SK-N-SH treated with all-trans-retinoic acid at 6 μM for 48 hours (cell line): ENCODE measurements around the gene PLCB2.

ENCODE experiments used
- ATAC-seq: fragments of 200-7000 bp; cut with Tn5 transposase; 3 replicates; pipeline ENCODE4 v1.9.1; 2020; ENCODE audit warnings: mild to moderate bottlenecking, moderate library complexity
- ARNTL ChIP-seq: fragments of 450-650 bp; formaldehyde crosslinking; IDR thresholded peaks from 2 replicates; pipeline ENCODE4 v1.5.0; 2020; ENCODE audit warnings: low read depth, mild to moderate bottlenecking, moderate library complexity, borderline replicate concordance
- BACH2 ChIP-seq: fragments of 250-450 bp; sonication (Bioruptor Pico); IDR thresholded peaks from 2 replicates; pipeline ENCODE4 v1.9.0; 2021; ENCODE audit warnings: mild to moderate bottlenecking, borderline replicate concordance
- CSDC2 ChIP-seq: fragments of 250-450 bp; sonication (Bioruptor Pico); IDR thresholded peaks from 2 replicates; pipeline ENCODE4 v1.5.0; 2020; ENCODE audit warnings: mild to moderate bottlenecking, moderate library complexity
- ESRRG ChIP-seq: fragments of 250-450 bp; sonication (Bioruptor Pico); IDR thresholded peaks from 2 replicates; pipeline ENCODE4 v1.6.1; 2021; ENCODE audit warnings: mild to moderate bottlenecking
- GLIS3 ChIP-seq: fragments of 250-450 bp; sonication (Bioruptor Pico); IDR thresholded peaks from 2 replicates; pipeline ENCODE4 v1.5.0; 2020; ENCODE audit warnings: mild to moderate bottlenecking, moderate library complexity
- OSR1 ChIP-seq: fragments of 250-450 bp; sonication (Bioruptor Pico); IDR thresholded peaks from 2 replicates; pipeline ENCODE4 v1.8.0; 2022; ENCODE audit warnings: moderate library complexity, mild to moderate bottlenecking, inconsistent platforms
- PATZ1 ChIP-seq: fragments of 250-450 bp; sonication (Bioruptor Pico); IDR thresholded peaks from 2 replicates; pipeline ENCODE4 v1.8.0; 2020; ENCODE audit warnings: mild to moderate bottlenecking, moderate library complexity, borderline replicate concordance
- PPARA ChIP-seq: fragments of 250-450 bp; sonication (Bioruptor Pico); IDR thresholded peaks from 2 replicates; pipeline ENCODE4 v1.5.0; 2020; ENCODE audit warnings: mild to moderate bottlenecking, borderline replicate concordance
- RARB ChIP-seq: fragments of 250-450 bp; sonication (Bioruptor Pico); IDR thresholded peaks from 2 replicates; pipeline ENCODE4 v1.8.0; 2021; ENCODE audit warnings: mild to moderate bottlenecking, moderate library complexity
- SNAI2 ChIP-seq: fragments of 250-450 bp; sonication (Bioruptor Pico); IDR thresholded peaks from 2 replicates; pipeline ENCODE4 v1.5.0; 2020; ENCODE audit warnings: mild to moderate bottlenecking, moderate library complexity
- TCF4 ChIP-seq: fragments of 250-450 bp; sonication (Bioruptor Pico); IDR thresholded peaks from 2 replicates; pipeline ENCODE4 v1.8.0; 2021; ENCODE audit warnings: mild to moderate bottlenecking, moderate library complexity, borderline replicate concordance
- TOX ChIP-seq: fragments of 250-450 bp; sonication (Bioruptor Pico); IDR thresholded peaks from 2 replicates; pipeline ENCODE4 v1.8.0; 2021; ENCODE audit warnings: mild to moderate bottlenecking, moderate library complexity, borderline replicate concordance
- TSHZ2 ChIP-seq: fragments of 250-450 bp; sonication (Bioruptor Pico); IDR thresholded peaks from 2 replicates; pipeline ENCODE4 v1.5.0; 2020; ENCODE audit warnings: mild to moderate bottlenecking, moderate library complexity
- ZC3H10 ChIP-seq: fragments of 250-450 bp; sonication (Bioruptor Pico); IDR thresholded peaks from 2 replicates; pipeline ENCODE4 v1.5.1; 2021; ENCODE audit warnings: mild to moderate bottlenecking, moderate library complexity
- ZFP3 ChIP-seq: fragments of 250-450 bp; sonication (Bioruptor Pico); IDR thresholded peaks from 2 replicates; pipeline ENCODE4 v1.5.0; 2020; ENCODE audit warnings: mild to moderate bottlenecking, moderate library complexity
- ZFP30 ChIP-seq: fragments of 450-650 bp; formaldehyde crosslinking; IDR thresholded peaks from 2 replicates; pipeline ENCODE4 v1.5.0; 2022; ENCODE audit warnings: mild to moderate bottlenecking, moderate library complexity
- ZNF565 ChIP-seq: fragments of 450-650 bp; formaldehyde crosslinking; conservative IDR thresholded peaks from 2 replicates; pipeline ENCODE4 v1.5.0; 2020; ENCODE audit warnings: low read depth, mild to moderate bottlenecking, moderate library complexity
- ZNF8 ChIP-seq: fragments of 450-650 bp; formaldehyde crosslinking; IDR thresholded peaks from 2 replicates; pipeline ENCODE4 v1.5.0; 2020; ENCODE audit warnings: mild to moderate bottlenecking, moderate library complexity
- TF ChIP-seq, protein P1 (sequence below): fragments of 250-450 bp; sonication (Bioruptor Pico); IDR thresholded peaks from 2 replicates; pipeline ENCODE4 v1.8.0; 2021; ENCODE audit warnings: low read depth, mild to moderate bottlenecking, moderate library complexity, borderline replicate concordance
- TF ChIP-seq, protein P2 (sequence below): fragments of 250-450 bp; sonication (Bioruptor Pico); IDR thresholded peaks from 2 replicates; pipeline ENCODE4 v1.5.1; 2021; ENCODE audit warnings: mild to moderate bottlenecking, moderate library complexity
- TF ChIP-seq, protein P3 (sequence below): fragments of 250-450 bp; sonication (Bioruptor Pico); IDR thresholded peaks from 2 replicates; pipeline ENCODE4 v1.5.1; 2020; ENCODE audit warnings: low read depth, mild to moderate bottlenecking, moderate library complexity

The PLCB2 gene

DNA sequence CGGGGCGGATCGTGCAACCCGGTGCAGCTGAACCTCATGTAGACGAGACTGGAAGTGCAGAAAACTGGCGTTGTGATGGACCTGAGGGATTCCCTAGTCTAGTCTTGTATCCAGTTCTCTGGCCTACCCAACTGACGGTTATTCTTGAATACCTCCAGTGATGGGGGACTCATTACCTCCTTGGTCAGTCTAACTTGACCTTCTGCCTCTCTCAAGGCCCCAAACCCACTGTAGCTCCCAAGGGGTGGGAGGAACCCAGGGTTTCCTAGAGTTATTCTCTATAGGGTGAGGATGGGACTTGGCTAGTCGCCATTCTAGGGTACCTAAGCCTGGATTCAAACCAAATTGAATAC lies 57.5 kb downstream of the PLCB2 start:
- no peak for ATAC-seq

DNA sequence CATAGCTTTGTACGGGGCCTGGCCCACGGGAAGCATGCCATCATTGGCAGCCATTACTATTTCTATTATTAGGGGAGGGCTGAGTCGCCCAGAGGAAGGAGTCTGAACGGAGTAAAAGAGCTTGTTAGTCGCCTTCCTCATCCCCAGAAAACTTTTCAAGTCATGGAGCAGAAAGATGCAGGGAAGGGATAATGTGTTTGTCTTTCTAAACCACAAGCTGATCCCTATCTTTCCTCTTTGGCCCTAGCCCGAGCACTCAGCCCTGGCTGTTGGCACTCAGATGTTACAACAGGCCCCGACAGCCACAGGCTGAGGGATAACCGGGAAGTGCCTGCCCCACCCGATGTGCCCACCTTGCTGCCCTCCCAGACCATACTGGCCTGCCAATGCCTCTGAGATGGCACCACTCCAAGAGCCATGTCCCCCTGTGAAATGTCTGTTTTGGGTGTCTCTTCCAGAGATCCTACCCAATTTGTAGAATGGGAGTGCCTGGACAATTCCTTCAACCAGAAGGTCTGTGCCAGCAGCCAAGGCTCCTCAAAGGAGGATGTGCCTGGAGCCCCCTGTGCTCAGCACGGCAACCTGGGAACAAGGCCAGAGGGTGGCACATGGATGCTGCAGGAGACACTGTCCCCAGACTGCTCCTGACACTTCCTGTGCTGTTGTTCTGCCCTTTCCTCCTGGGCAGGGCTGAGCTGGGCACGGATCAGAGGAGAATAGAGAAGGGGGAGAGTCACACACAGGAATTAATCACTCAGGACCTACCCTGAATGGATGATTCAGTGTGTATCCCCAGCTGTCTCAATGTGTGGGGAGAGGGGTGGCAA lies 58.0 kb downstream of the PLCB2 start:
- ATAC-seq, result peak; percentile 85
- TF ChIP-seq CSDC2 (CRISPR knock-in tag) (no peak), TCF4 (CRISPR knock-in tag) (no peak), PPARA (CRISPR knock-in tag) (no peak), PATZ1 (CRISPR knock-in tag) (no peak), ZNF565 (CRISPR knock-in tag) (no peak), OSR1 (CRISPR knock-in tag) (no peak)
- TF ChIP-seq, protein P1, sequence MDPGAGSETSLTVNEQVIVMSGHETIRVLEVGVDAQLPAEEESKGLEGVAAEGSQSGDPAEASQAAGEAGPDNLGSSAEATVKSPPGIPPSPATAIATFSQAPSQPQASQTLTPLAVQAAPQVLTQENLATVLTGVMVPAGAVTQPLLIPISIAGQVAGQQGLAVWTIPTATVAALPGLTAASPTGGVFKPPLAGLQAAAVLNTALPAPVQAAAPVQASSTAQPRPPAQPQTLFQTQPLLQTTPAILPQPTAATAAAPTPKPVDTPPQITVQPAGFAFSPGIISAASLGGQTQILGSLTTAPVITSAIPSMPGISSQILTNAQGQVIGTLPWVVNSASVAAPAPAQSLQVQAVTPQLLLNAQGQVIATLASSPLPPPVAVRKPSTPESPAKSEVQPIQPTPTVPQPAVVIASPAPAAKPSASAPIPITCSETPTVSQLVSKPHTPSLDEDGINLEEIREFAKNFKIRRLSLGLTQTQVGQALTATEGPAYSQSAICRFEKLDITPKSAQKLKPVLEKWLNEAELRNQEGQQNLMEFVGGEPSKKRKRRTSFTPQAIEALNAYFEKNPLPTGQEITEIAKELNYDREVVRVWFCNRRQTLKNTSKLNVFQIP (CRISPR knock-in tag), result no peak
- TF ChIP-seq, all 23 proteins: peak for 0

More for the DNA sequence above, 57.5 kb downstream of the PLCB2 start:
- TF ChIP-seq, protein P1 (CRISPR knock-in tag), result no peak
- TF ChIP-seq ZNF565 (CRISPR knock-in tag) (no peak), GLIS3 (no peak), SNAI2 (CRISPR knock-in tag) (no peak), RARB (CRISPR knock-in tag) (no peak), PPARA (CRISPR knock-in tag) (no peak), CSDC2 (CRISPR knock-in tag) (no peak), TCF4 (CRISPR knock-in tag) (no peak)

DNA sequence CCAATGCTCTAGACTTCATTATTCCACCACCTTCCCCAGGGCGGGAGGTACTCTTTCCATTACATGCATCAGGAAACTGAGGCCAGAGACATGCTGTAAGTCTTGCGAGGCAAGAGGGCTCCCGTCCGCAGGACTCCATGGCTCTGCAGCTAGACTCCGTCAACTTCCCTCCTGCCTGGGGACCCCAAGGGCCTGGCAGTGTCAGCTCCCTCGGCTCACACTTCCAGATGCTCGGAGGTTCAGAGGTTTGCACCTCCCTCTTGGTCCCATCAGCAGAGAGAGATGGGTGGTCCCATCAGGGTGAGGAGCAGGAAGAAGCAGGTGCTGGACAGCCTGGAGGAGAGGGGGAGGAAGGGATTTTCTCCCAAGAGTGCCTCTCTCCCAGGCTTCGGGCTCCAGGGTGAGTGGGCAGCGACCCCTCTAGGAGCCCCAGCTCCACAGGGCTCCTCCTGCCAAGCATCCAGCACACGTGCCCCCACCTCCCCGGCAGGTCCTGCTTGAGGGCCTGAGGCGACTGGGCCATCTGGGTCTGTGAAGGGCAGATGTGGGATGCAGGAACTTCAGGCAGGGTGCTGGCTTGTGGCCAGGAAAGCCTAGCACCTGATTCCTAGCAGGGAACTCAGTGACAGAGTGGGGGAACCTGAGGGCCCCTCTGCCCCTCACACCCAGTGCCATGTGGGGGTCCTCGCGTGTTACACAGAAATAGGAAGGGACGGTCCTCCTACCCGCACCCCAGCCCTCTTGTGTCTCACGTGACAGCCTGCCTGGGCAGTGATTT lies 59.5 kb downstream of the PLCB2 start:
- no peak for ATAC-seq
- TF ChIP-seq TOX (CRISPR knock-in tag) (no peak), SNAI2 (CRISPR knock-in tag) (no peak), ZNF8 (no peak), ZFP3 (CRISPR knock-in tag) (no peak), OSR1 (CRISPR knock-in tag) (no peak), ZNF565 (CRISPR knock-in tag) (no peak), ZFP30 (no peak), RARB (CRISPR knock-in tag) (no peak), ARNTL (CRISPR knock-in tag) (no peak), ESRRG (no peak), BACH2 (CRISPR knock-in tag) (no peak), TSHZ2 (CRISPR knock-in tag) (no peak), TCF4 (CRISPR knock-in tag) (no peak), ZC3H10 (no peak), GLIS3 (no peak), PPARA (CRISPR knock-in tag) (no peak)
- TF ChIP-seq, protein P2, sequence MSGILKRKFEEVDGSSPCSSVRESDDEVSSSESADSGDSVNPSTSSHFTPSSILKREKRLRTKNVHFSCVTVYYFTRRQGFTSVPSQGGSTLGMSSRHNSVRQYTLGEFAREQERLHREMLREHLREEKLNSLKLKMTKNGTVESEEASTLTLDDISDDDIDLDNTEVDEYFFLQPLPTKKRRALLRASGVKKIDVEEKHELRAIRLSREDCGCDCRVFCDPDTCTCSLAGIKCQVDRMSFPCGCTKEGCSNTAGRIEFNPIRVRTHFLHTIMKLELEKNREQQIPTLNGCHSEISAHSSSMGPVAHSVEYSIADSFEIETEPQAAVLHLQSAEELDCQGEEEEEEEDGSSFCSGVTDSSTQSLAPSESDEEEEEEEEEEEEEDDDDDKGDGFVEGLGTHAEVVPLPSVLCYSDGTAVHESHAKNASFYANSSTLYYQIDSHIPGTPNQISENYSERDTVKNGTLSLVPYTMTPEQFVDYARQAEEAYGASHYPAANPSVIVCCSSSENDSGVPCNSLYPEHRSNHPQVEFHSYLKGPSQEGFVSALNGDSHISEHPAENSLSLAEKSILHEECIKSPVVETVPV (CRISPR knock-in tag), result no peak
- TF ChIP-seq, protein P3, sequence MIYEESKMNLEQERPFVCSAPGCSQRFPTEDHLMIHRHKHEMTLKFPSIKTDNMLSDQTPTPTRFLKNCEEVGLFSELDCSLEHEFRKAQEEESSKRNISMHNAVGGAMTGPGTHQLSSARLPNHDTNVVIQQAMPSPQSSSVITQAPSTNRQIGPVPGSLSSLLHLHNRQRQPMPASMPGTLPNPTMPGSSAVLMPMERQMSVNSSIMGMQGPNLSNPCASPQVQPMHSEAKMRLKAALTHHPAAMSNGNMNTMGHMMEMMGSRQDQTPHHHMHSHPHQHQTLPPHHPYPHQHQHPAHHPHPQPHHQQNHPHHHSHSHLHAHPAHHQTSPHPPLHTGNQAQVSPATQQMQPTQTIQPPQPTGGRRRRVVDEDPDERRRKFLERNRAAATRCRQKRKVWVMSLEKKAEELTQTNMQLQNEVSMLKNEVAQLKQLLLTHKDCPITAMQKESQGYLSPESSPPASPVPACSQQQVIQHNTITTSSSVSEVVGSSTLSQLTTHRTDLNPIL (CRISPR knock-in tag), result no peak
- TF ChIP-seq, protein P1 (CRISPR knock-in tag), result no peak
- TF ChIP-seq, all 23 proteins: peak for 0
